ENCODE data around the gene MCOLN2. TPM values are rescaled to one million over a fixed set of nuclear protein-coding genes. Genes with fewer than 3 reads are reported as not detected.

The MCOLN2 gene
- total RNA-seq, 1 experiment from 2014 or later, result 1.3 TPM

DNA sequence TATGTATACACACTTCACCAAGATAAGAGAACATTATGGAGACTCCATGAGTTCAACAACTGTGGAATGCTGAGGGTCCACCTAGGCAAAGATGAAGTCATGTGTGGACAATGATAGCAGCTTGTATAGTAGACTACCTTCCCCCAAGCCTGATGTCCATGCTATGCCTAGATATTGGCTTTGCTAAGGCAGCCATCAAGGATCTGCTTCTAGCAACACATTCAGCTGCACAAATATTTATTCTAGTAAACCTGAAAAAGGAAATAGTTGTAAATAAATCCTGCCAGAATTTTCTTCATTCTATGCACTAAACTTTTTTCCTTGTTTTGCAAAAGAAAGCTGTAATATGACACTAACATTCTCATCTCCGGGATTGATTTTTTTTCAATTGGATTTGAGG is 96.9 kb downstream of the MCOLN2 start:
- H3K56ac ChIP-seq (ENCODE audit: insufficient read length, low read depth, low read length), result no peak overlapping the region
- H2AFZ ChIP-seq (ENCODE audit: low read length), result no peak overlapping the region
- H2AK5ac ChIP-seq (ENCODE audit: insufficient read length, low read length), result no peak overlapping the region
- no peak overlapping the region for H3K18ac ChIP-seq (ENCODE audit: insufficient read length, low read depth, low read length)
- H3K36me3 Mint-ChIP-seq (ENCODE audit: insufficient read depth in 1 of 3, low read depth in 3 of 3), result peaks cover 0 to 17% (median 0%) of the 10 kb centered on the region in 3 experiments; a peak in 4 of 7 replicates
- no peak overlapping the region for H2BK120ac ChIP-seq (ENCODE audit: low read depth, low read length, poor library complexity, severe bottlenecking)
- peaks cover 4 to 5% of the 10 kb centered on the region in 2 experiments for H3K4me1 Mint-ChIP-seq
- H3K4me2 ChIP-seq (ENCODE audit: insufficient read depth, insufficient read length, low read length), result no peak overlapping the region
- H4K91ac ChIP-seq (ENCODE audit: insufficient read length, low read depth, low read length), result no peak overlapping the region
- H3K9me3 Mint-ChIP-seq, result peaks cover 18 to 19% of the 10 kb centered on the region in 2 experiments
- no peak overlapping the region for H2BK12ac ChIP-seq (ENCODE audit: insufficient read length, low read depth, low read length)
- H3K27me3 ChIP-seq (ENCODE audit: insufficient read depth, low read length), result no peaks in the 10 kb centered on the region
- H2BK5ac ChIP-seq (ENCODE audit: insufficient read length, low read length), result no peak overlapping the region
- no peak overlapping the region for H4K8ac ChIP-seq (replicated peaks; ENCODE audit: insufficient read length, low read depth, low read length)
- H3K4me1 ChIP-seq (ENCODE audit: insufficient read depth, low read length), result no peaks in the 10 kb centered on the region
- no peak overlapping the region for H3K27ac Mint-ChIP-seq
- WGBS (ENCODE audit: extremely low coverage, insufficient read length, low lambda C conversion rate), result no CpG with 5 or more reads among the region's 1 CpG
- no peak overlapping the region for H3K4ac ChIP-seq (ENCODE audit: low read depth, low read length)
- no peak overlapping the region for H3K23ac ChIP-seq (ENCODE audit: insufficient read length, low read depth, low read length)
- H3T11ph ChIP-seq (ENCODE audit: low read length), result no peak overlapping the region
- TF ChIP-seq, protein P1, sequence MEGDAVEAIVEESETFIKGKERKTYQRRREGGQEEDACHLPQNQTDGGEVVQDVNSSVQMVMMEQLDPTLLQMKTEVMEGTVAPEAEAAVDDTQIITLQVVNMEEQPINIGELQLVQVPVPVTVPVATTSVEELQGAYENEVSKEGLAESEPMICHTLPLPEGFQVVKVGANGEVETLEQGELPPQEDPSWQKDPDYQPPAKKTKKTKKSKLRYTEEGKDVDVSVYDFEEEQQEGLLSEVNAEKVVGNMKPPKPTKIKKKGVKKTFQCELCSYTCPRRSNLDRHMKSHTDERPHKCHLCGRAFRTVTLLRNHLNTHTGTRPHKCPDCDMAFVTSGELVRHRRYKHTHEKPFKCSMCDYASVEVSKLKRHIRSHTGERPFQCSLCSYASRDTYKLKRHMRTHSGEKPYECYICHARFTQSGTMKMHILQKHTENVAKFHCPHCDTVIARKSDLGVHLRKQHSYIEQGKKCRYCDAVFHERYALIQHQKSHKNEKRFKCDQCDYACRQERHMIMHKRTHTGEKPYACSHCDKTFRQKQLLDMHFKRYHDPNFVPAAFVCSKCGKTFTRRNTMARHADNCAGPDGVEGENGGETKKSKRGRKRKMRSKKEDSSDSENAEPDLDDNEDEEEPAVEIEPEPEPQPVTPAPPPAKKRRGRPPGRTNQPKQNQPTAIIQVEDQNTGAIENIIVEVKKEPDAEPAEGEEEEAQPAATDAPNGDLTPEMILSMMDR (conservative IDR thresholded peaks at IDR 0.05), result no peak
- no peak overlapping the region for H4K5ac ChIP-seq (ENCODE audit: insufficient read length, low read depth, low read length)
- H3K27me3 Mint-ChIP-seq (ENCODE audit: low read depth), result peaks cover 23% of the 10 kb centered on the region
- H2BK15ac ChIP-seq (ENCODE audit: low read depth, low read length), result no peak overlapping the region
- no peaks in the 10 kb centered on the region for H3K79me2 ChIP-seq (ENCODE audit: insufficient read depth, low read length)
- no peak overlapping the region for H3K27ac ChIP-seq (ENCODE audit: insufficient read length, low read depth, low read length)
- H3K14ac ChIP-seq (ENCODE audit: insufficient read depth, low read length), result no peak overlapping the region
- no peak overlapping the region for H2BK20ac ChIP-seq (ENCODE audit: low read depth, low read length, poor library complexity, severe bottlenecking)
- H3K23me2 ChIP-seq (ENCODE audit: insufficient read length, low read depth, low read length, poor library complexity, severe bottlenecking), result no peaks in the 10 kb centered on the region
- H3K9me3 ChIP-seq (ENCODE audit: control insufficient read depth, low read depth, low read length), result no peaks in the 10 kb centered on the region
- no peak for DNase-seq
- no peak overlapping the region for H3K4me3 Mint-ChIP-seq
- no peaks in the 10 kb centered on the region for H4K20me1 ChIP-seq (ENCODE audit: control insufficient read depth, insufficient read depth, insufficient read length)
- H3K79me1 ChIP-seq (ENCODE audit: insufficient read depth, low read depth, low read length, poor library complexity, severe bottlenecking), result no peaks in the 10 kb centered on the region
- H3K9ac ChIP-seq (ENCODE audit: extremely low read depth, insufficient read length, low read length), result no peak overlapping the region

All from H9 (cell line).